Measurements from ENCODE around the gene ANKRD50.

DNA sequence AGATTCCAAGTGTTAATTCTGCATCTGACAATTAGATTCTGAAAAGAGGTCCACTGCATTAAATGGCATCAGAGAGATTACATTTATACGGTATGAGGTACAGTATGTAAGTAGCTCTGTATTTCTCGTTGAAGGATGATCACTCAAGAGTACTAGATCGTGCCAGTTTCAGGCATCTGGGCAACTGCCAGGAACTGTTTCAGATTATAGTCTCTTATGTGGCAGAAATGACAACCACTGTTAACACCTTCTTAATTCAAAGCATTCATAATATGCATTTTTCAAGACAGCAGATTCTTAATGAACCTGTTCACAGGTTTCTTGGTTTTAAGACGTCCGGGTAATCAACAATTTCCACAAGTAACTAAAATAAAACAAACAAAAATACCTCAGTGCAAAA, 1.6 kb downstream of the ANKRD50 start:
- TF ChIP-seq, protein P1, sequence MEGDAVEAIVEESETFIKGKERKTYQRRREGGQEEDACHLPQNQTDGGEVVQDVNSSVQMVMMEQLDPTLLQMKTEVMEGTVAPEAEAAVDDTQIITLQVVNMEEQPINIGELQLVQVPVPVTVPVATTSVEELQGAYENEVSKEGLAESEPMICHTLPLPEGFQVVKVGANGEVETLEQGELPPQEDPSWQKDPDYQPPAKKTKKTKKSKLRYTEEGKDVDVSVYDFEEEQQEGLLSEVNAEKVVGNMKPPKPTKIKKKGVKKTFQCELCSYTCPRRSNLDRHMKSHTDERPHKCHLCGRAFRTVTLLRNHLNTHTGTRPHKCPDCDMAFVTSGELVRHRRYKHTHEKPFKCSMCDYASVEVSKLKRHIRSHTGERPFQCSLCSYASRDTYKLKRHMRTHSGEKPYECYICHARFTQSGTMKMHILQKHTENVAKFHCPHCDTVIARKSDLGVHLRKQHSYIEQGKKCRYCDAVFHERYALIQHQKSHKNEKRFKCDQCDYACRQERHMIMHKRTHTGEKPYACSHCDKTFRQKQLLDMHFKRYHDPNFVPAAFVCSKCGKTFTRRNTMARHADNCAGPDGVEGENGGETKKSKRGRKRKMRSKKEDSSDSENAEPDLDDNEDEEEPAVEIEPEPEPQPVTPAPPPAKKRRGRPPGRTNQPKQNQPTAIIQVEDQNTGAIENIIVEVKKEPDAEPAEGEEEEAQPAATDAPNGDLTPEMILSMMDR (IDR thresholded peaks at IDR 0.05): no peak
- no peak for TF ChIP-seq POLR2A (IDR thresholded peaks at IDR 0.05)
